Measurements from ENCODE around the gene PITRM1. TPM values are rescaled to one million over a fixed set of nuclear protein-coding genes. Genes with fewer than 3 reads are reported as not detected.

Gene PITRM1
- total and polyA plus RNA-seq, 9 donors, result 46.6 to 107 (median 73.7) TPM

GRCh38 chr10:3217853-3218252 is 45.3 kb upstream of the PITRM1 start:
- Histone ChIP-seq H3K27me3 (no peaks in the 10 kb centered on the region), H3K4me3 (no peak overlapping the region), H3K27ac (no peak overlapping the region), H3K4me1 (ENCODE audit: insufficient read depth) (no peaks in the 10 kb centered on the region), H3K9me3 (no peaks in the 10 kb centered on the region), H3K36me3 (no peaks in the 10 kb centered on the region)
- intact Hi-C loops (cut with DNase I), result no loop called here
- no peak for DNase-seq
- WGBS, 3 donors, result 84 to 88% (median 86%) methylated on average over 12 of the region's 12 CpGs
- no peak for TF ChIP-seq CTCF (IDR thresholded peaks at IDR 0.05)
- TF ChIP-seq EP300 (IDR thresholded peaks at IDR 0.05), result no peak
- no peak for TF ChIP-seq POLR2A (IDR thresholded peaks at IDR 0.05)

- Histone ChIP-seq H3K36me3 (no peaks in the 10 kb centered on the region), H3K27ac (no peak overlapping the region), H3K27me3 (no peaks in the 10 kb centered on the region), H3K9me3 (no peaks in the 10 kb centered on the region), H3K4me1 (ENCODE audit: insufficient read depth) (no peaks in the 10 kb centered on the region), H3K4me3 (no peak overlapping the region)
- intact Hi-C loops (cut with DNase I), result no loop called here
- 86 to 93% (median 89%) methylated on average over 2 of the region's 2 CpGs for WGBS, 3 donors
- no peak for DNase-seq
- TF ChIP-seq CTCF (IDR thresholded peaks at IDR 0.05) (no peak), EP300 (IDR thresholded peaks at IDR 0.05) (no peak), POLR2A (IDR thresholded peaks at IDR 0.05) (no peak)
Measured at GRCh38 chr10:3217301-3217700, 44.7 kb upstream of the PITRM1 start.

- Histone ChIP-seq H3K9me3 (no peaks in the 10 kb centered on the region), H3K27me3 (no peaks in the 10 kb centered on the region), H3K4me3 (no peak overlapping the region), H3K4me1 (ENCODE audit: insufficient read depth) (no peaks in the 10 kb centered on the region), H3K36me3 (no peaks in the 10 kb centered on the region), H3K27ac (no peak overlapping the region)
- WGBS, 3 donors, result 80 to 86% (median 81%) methylated on average over 14 of the region's 14 CpGs
- intact Hi-C loops (cut with DNase I), result no loop called here
- no peak for DNase-seq
- TF ChIP-seq CTCF (IDR thresholded peaks at IDR 0.05), result no peak
- TF ChIP-seq EP300 (IDR thresholded peaks at IDR 0.05), result no peak
- no peak for TF ChIP-seq POLR2A (IDR thresholded peaks at IDR 0.05)
Measured at GRCh38 chr10:3215153-3215775, 42.7 kb upstream of the PITRM1 start.

- intact Hi-C loops (cut with DNase I), result no loop called here
- DNase-seq, result no peak
- Histone ChIP-seq H3K27ac (no peak overlapping the region), H3K36me3 (no peaks in the 10 kb centered on the region), H3K4me1 (ENCODE audit: insufficient read depth) (no peaks in the 10 kb centered on the region), H3K4me3 (no peak overlapping the region), H3K9me3 (no peaks in the 10 kb centered on the region), H3K27me3 (no peaks in the 10 kb centered on the region)
- 69 to 91% (median 90%) methylated on average over 20 of the region's 20 CpGs for WGBS, 3 donors
- no peak for TF ChIP-seq CTCF (IDR thresholded peaks at IDR 0.05)
- no peak for TF ChIP-seq EP300 (IDR thresholded peaks at IDR 0.05)
- TF ChIP-seq POLR2A (IDR thresholded peaks at IDR 0.05), result no peak
Measured at GRCh38 chr10:3213758-3214515, 41.4 kb upstream of the PITRM1 start.
